A673 (cell line): ENCODE measurements around the gene ALDH8A1. TPM values are rescaled to one million over a fixed set of nuclear protein-coding genes. Genes with fewer than 3 reads are reported as not detected.

Source experiments
- BruUV-seq: library from RNA; stranded (reverse); fragments of 400-500 nt; replicated peaks from 2 replicates; lab custom pipeline; 2021; lab: Mats Ljungman, UMichigan
- CTCF ChIA-PET: fragments of 300-600 bp; sonication (Branson Sonifier 250); formaldehyde crosslinking; loops from one replicate; lab custom pipeline; 2022; ENCODE audit warnings: antibody characterized with exemption; lab: Charles Lee
- POLR2A ChIA-PET: fragments of 300-600 bp; sonication (Branson Sonifier 250); formaldehyde crosslinking; loops from one replicate; lab custom pipeline; 2022; ENCODE audit warnings: antibody characterized with exemption; ENCODE audit not compliant: low non-redundant PET; lab: Charles Lee
- DNase-seq: peaks from one replicate; pipeline ENCODE4 v3.0.0-alpha.2; 2015; ENCODE audit warnings: low spot score
- H3K27ac ChIP-seq: fragments of 200-600 bp; sonication (generic); 2 replicates; pipeline ENCODE4 v1.5.1; 2016; ENCODE audit warnings: mixed run types, low read depth, mild to moderate bottlenecking, mixed read lengths, antibody characterized with exemption, low read length; ENCODE audit not compliant: poor library complexity, severe bottlenecking
- H3K27me3 ChIP-seq: fragments of 200-600 bp; sonication (generic); replicated peaks from 2 replicates; pipeline ENCODE4 v1.6.1; 2017; ENCODE audit warnings: mixed run types, low read depth, mild to moderate bottlenecking, mixed read lengths, antibody characterized with exemption, low read length; ENCODE audit not compliant: insufficient read depth, poor library complexity
- H3K36me3 ChIP-seq: fragments of 200-600 bp; sonication (generic); 2 replicates; pipeline ENCODE4 v1.6.1; 2016; ENCODE audit warnings: mixed run types, mild to moderate bottlenecking, mixed read lengths, antibody characterized with exemption, low read length; ENCODE audit not compliant: insufficient read depth, poor library complexity, severe bottlenecking
- H3K4me1 ChIP-seq: fragments of 200-600 bp; sonication (generic); 2 replicates; pipeline ENCODE4 v1.6.1; 2017; ENCODE audit warnings: mixed run types, mild to moderate bottlenecking, mixed read lengths, antibody characterized with exemption, low read length; ENCODE audit not compliant: insufficient read depth, poor library complexity, severe bottlenecking
- H3K4me3 ChIP-seq: fragments of 200-600 bp; sonication (generic); 2 replicates; pipeline ENCODE4 v1.5.1; 2016; ENCODE audit warnings: low read depth, mixed run types, mild to moderate bottlenecking, mixed read lengths, low read length; ENCODE audit not compliant: poor library complexity, severe bottlenecking
- H3K9me3 ChIP-seq: fragments of 200-600 bp; sonication (generic); 2 replicates; pipeline ENCODE4 v1.6.1; 2016; ENCODE audit warnings: mixed run types, low read depth, mild to moderate bottlenecking, mixed read lengths, antibody characterized with exemption, low read length; ENCODE audit not compliant: poor library complexity, severe bottlenecking
- CTCF ChIP-seq: fragments of 300-800, 200-600 bp; sonication (generic); conservative IDR thresholded peaks from 2 replicates; pipeline ENCODE4 v1.5.1; 2017; ENCODE audit warnings: low read depth, mild to moderate bottlenecking, antibody characterized with exemption, low read length, moderate library complexity, mixed read lengths
- EZH2 ChIP-seq: fragments of 200-600 bp; sonication (generic); IDR thresholded peaks from 2 replicates; pipeline ENCODE4 v1.6.1; 2017; ENCODE audit warnings: borderline replicate concordance, low read depth, mild to moderate bottlenecking, mixed read lengths, antibody characterized with exemption, low read length; ENCODE audit not compliant: poor library complexity, severe bottlenecking
- intact Hi-C: fragments of 100-400 bp; cut with micrococcal nuclease; formaldehyde crosslinking; loops from one replicate; pipeline ENCODE4 v1.10.0; 2022; ENCODE audit not compliant: unreplicated experiment
- microRNA-seq: library from miRNA; unstranded; fragments of <30 nt; microRNA quantifications from one replicate; pipeline ENCODE4 v1.2.0, GENCODE V29; 2021
- total RNA-seq: library from RNA; stranded (reverse); gene quantifications from 2 replicates; pipeline ENCODE4 v1.2.3, GENCODE V29; 2021

Gene ALDH8A1
- total RNA-seq, 1 experiment from 2014 or later = 0.45 TPM

DNA sequence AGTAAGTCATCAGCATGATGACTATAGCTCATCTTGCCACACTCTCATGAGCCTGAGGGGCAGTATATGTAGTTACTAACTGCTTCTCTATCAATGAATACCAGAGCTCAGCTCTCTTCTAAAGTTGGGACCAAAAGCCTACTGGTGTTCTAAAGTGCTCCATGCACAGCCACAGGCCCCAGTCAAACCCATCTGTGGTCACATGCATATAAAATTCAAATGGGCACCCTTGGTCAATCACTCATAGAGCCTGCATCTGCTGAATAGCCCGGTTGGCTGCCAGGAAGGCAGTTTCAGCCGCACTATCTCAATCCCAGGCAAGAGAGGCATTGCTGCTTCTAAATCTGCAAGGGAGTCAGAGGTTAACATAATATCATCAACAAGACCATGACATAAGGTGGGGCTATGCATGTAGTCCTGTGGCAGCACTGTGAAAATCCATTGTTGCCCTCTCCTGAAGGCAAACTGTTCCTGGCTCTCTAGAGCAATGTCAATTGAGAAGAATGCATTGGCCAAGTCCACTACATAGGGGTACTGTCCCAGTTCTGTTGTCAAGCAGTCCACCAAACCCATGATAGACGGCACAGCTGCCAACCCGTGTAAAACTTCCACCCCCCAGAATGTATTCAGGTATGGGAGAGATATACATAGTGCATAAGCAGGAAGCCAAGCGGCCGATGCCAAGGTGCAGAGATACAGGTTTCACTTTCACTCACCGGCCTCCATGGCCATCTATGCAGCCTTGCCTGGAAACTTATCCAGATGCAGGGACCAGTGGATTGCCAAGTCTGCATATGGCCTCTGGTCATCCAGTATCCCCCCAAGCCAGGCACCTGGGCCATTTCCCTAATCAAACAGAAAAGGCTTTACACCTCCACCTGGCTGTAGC lies 76.2 kb downstream of the ALDH8A1 start:
- CTCF ChIA-PET = no interaction called here
- BruUV-seq = no TSS peak
- DNase-seq = no peak
- no peak overlapping the region for H3K27ac ChIP-seq
- H3K36me3 ChIP-seq = no peaks in the 10 kb centered on the region
- H3K27me3 ChIP-seq = no peaks in the 10 kb centered on the region
- no peak for TF ChIP-seq CTCF
- TF ChIP-seq EZH2 = no peak
- H3K4me3 ChIP-seq = no peak overlapping the region
- intact Hi-C loops = no loop called here
- POLR2A ChIA-PET = interaction anchor here (0.7 kb wide), 1 partner anchor 43 kb away, joined by 11 read pairs; no protein-coding TSS in a partner anchor
- H3K9me3 ChIP-seq = peaks cover 3% of the 10 kb centered on the region
- H3K4me1 ChIP-seq = no peaks in the 10 kb centered on the region

GRCh38 chr6:134870677-134871498 lies 79.0 kb downstream of the ALDH8A1 start:
- no peak for TF ChIP-seq CTCF
- no peak for TF ChIP-seq EZH2
- Histone ChIP-seq H3K36me3 (no peaks in the 10 kb centered on the region), H3K9me3 (peaks cover 3% of the 10 kb centered on the region), H3K4me3 (no peak overlapping the region), H3K27me3 (no peaks in the 10 kb centered on the region), H3K4me1 (no peaks in the 10 kb centered on the region), H3K27ac (no peak overlapping the region)
- ChIA-PET CTCF (no interaction called here), POLR2A (no interaction called here)
- intact Hi-C loops = no loop called here
- BruUV-seq = no TSS peak
- no peak for DNase-seq

DNA sequence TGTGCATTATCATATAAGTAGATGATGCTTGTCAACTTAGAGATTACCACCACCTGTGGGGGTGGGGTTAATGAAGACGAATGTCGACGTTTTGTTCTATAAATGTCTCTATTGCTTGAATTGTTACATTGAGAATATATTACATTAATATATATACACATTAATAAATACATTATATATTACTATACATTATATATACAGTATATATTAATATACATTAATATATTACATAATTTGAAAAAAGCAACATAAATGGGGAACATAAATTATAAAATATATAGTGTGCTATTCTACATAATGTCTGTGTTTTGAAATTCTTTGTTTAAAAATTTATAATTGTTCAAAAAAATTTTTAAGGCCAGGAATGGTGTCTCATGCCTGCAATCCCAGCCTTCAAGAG lies 81.1 kb downstream of the ALDH8A1 start:
- DNase-seq = no peak
- TF ChIP-seq CTCF = no peak
- TF ChIP-seq EZH2 = no peak
- Histone ChIP-seq H3K27ac (no peak overlapping the region), H3K9me3 (no peaks in the 10 kb centered on the region), H3K4me3 (no peak overlapping the region), H3K27me3 (no peaks in the 10 kb centered on the region), H3K4me1 (no peaks in the 10 kb centered on the region), H3K36me3 (no peaks in the 10 kb centered on the region)
- CTCF ChIA-PET = no interaction called here
- POLR2A ChIA-PET = no interaction called here
- intact Hi-C loops = no loop called here
- BruUV-seq = no TSS peak

Small RNAs within 50 kb of the gene (microRNA-seq; reads per million reads assigned to microRNA genes)
- gene MIR3662 = 11.9 reads per million, percentile 33 among the genes with 10 or more reads in this experiment

Other genes with a start within 250 kb of the ALDH8A1 start
- gene HBS1L, start 104.7 kb upstream of the ALDH8A1 start, total RNA-seq = 106 and 113 TPM in 2 replicates
- 8.3 and 9.0 TPM in 2 replicates for gene MYB, start 231.2 kb upstream of the ALDH8A1 start, total RNA-seq